GM18517 (cell line): Measurements from ENCODE around the gene KNDC1.

Experiments used
- ATAC-seq: cut with Tn5 transposase; IDR thresholded peaks from one replicate; pipeline ENCODE4 v1.9.1; 2021; ENCODE audit warnings: mild to moderate bottlenecking, moderate library complexity; ENCODE audit not compliant: unreplicated experiment

The KNDC1 gene

GRCh38 chr10:133235932-133236331 is 75.9 kb downstream of the KNDC1 start:
- ATAC-seq = no peak

- ATAC-seq = no peak
These were observed 76.6 kb downstream of the KNDC1 start for GRCh38 chr10:133236401-133237240.

- no peak for ATAC-seq
These were observed 77.2 kb downstream of the KNDC1 start for GRCh38 chr10:133237241-133237587.

- no peak for ATAC-seq
These were observed 77.8 kb downstream of the KNDC1 start, which contains the start of gene VENTX for GRCh38 chr10:133237588-133238465. Gene VENTX, plus strand, starts transcription at chr10:133237855. Its CDS starts 60 bp downstream, at chr10:133237915.

GRCh38 chr10:133238466-133238804 is 78.4 kb downstream of the KNDC1 start:
- no peak for ATAC-seq

GRCh38 chr10:133239990-133240389 is 80.0 kb downstream of the KNDC1 start:
- no peak for ATAC-seq

GRCh38 chr10:133241501-133242205 is 81.6 kb downstream of the KNDC1 start:
- peak; percentile 59 for ATAC-seq

GRCh38 chr10:133242611-133243356 is 82.8 kb downstream of the KNDC1 start:
- no peak for ATAC-seq

GRCh38 chr10:133243593-133243992 is 83.6 kb downstream of the KNDC1 start:
- no peak for ATAC-seq

- no peak for ATAC-seq
These were observed 85.6 kb downstream of the KNDC1 start for GRCh38 chr10:133245439-133246235.

GRCh38 chr10:133246236-133246626 is 86.2 kb downstream of the KNDC1 start:
- no peak for ATAC-seq

- ATAC-seq = no peak
These were observed 87.8 kb downstream of the KNDC1 start for GRCh38 chr10:133247681-133248333.

GRCh38 chr10:133248334-133248715 is 88.3 kb downstream of the KNDC1 start:
- ATAC-seq = no peak

GRCh38 chr10:133249094-133249780 is 89.2 kb downstream of the KNDC1 start:
- no peak for ATAC-seq

- ATAC-seq = no peak
These were observed 90.1 kb downstream of the KNDC1 start for GRCh38 chr10:133249975-133250754.

- no peak for ATAC-seq
These were observed 91.6 kb downstream of the KNDC1 start for GRCh38 chr10:133251388-133252222.

GRCh38 chr10:133252223-133252552 is 92.2 kb downstream of the KNDC1 start:
- no peak for ATAC-seq
